Adrenal gland (tissue), 5 donors: ENCODE results near the gene GIMAP1.

Source experiments
- CTCF ChIP-seq, 6 experiments: fragments of 450-650 bp in 4 of 6; fragments of 200-600 bp in 2 of 6; sonication (generic) in 1 of 6; IDR thresholded peaks; 1 replicate in 5 of 6; 2 replicates in 1 of 6; pipeline versions ENCODE4 v1.5.1 to v1.8.0; 2016 to 2021; ENCODE audit warnings: antibody characterized with exemption in 6 of 6, mild to moderate bottlenecking in 2 of 6, moderate library complexity in 1 of 6
- POLR2A ChIP-seq, 2 donors: fragments of 450-650 bp; IDR thresholded peaks; one replicate each; pipeline ENCODE4 v1.6.1; 2017; ENCODE audit warnings: antibody characterized with exemption in 2 of 2, mild to moderate bottlenecking in 2 of 2, moderate library complexity in 1 of 2
- donor health status: DM: no; HTN: no; CAD: no.

GRCh38 chr7:150716939-150717338, 526 bp downstream of the GIMAP1 start:
- no peak for TF ChIP-seq CTCF (IDR thresholded peaks at IDR 0.05)
- TF ChIP-seq POLR2A (IDR thresholded peaks at IDR 0.05), result no peak
